Measurements from ENCODE around the gene SEC62. TPM values are rescaled to one million over a fixed set of nuclear protein-coding genes. Genes with fewer than 3 reads are reported as not detected.

Gene SEC62
- total and polyA plus RNA-seq, 9 of the 15 experiments (the other 6 are each of a cell fraction or from before 2014, with no cell fraction given): 34.5 to 152 (median 51.8) TPM

- TF ChIP-seq E2F3 (CRISPR knock-in tag; IDR thresholded peaks at IDR 0.05) (no peak), FOXJ2 (tag; IDR thresholded peaks at IDR 0.05) (no peak), MYBL2 (IDR thresholded peaks at IDR 0.05; ENCODE audit: low read depth) (no peak), MYBL2 (CRISPR knock-in tag; IDR thresholded peaks at IDR 0.05; ENCODE audit: borderline replicate concordance) (no peak), TBP (optimal IDR thresholded peaks at IDR 0.05; ENCODE audit: low read depth, low read length) (no peak), ZNF778 (CRISPR knock-in tag; IDR thresholded peaks at IDR 0.05) (no peak), ZC3H11A (IDR thresholded peaks at IDR 0.05; ENCODE audit: low read depth, low read length) (no peak), ZBTB8A (IDR thresholded peaks at IDR 0.05; ENCODE audit: partially characterized antibody) (no peak), BCOR (IDR thresholded peaks at IDR 0.05) (no peak), DPF2 (IDR thresholded peaks at IDR 0.05) (peak; percentile 80), ZEB2 (IDR thresholded peaks at IDR 0.05) (peak; percentile 90), ELF2 (CRISPR knock-in tag; IDR thresholded peaks at IDR 0.05) (no peak), SMC3 (conservative IDR thresholded peaks at IDR 0.05; ENCODE audit: insufficient read depth, low read depth, low read length) (no peak), CBFA2T3 (IDR thresholded peaks at IDR 0.05) (peak; percentile 79), DIDO1 (tag; IDR thresholded peaks at IDR 0.05; ENCODE audit: low read depth) (no peak), MTA3 (IDR thresholded peaks at IDR 0.05; ENCODE audit: borderline replicate concordance) (no peak; the same call in 1 of the 2 replicates), EZH2 (IDR thresholded peaks at IDR 0.05; ENCODE audit: borderline replicate concordance, low read depth, low read length) (no peak), RFX5 (IDR thresholded peaks at IDR 0.05; ENCODE audit: low read depth, low read length) (no peak), MTA2 (IDR thresholded peaks at IDR 0.05; ENCODE audit: low read depth) (peak; percentile 6; the same call in 1 of the 2 replicates), RFX7 (CRISPR knock-in tag; IDR thresholded peaks at IDR 0.05) (no peak), ZNF408 (CRISPR knock-in tag; IDR thresholded peaks at IDR 0.05; ENCODE audit: low read depth) (no peak)
- TF ChIP-seq, protein P1, sequence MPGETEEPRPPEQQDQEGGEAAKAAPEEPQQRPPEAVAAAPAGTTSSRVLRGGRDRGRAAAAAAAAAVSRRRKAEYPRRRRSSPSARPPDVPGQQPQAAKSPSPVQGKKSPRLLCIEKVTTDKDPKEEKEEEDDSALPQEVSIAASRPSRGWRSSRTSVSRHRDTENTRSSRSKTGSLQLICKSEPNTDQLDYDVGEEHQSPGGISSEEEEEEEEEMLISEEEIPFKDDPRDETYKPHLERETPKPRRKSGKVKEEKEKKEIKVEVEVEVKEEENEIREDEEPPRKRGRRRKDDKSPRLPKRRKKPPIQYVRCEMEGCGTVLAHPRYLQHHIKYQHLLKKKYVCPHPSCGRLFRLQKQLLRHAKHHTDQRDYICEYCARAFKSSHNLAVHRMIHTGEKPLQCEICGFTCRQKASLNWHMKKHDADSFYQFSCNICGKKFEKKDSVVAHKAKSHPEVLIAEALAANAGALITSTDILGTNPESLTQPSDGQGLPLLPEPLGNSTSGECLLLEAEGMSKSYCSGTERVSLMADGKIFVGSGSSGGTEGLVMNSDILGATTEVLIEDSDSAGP (CRISPR knock-in tag; IDR thresholded peaks at IDR 0.05): no peak
- TF ChIP-seq, protein P2, sequence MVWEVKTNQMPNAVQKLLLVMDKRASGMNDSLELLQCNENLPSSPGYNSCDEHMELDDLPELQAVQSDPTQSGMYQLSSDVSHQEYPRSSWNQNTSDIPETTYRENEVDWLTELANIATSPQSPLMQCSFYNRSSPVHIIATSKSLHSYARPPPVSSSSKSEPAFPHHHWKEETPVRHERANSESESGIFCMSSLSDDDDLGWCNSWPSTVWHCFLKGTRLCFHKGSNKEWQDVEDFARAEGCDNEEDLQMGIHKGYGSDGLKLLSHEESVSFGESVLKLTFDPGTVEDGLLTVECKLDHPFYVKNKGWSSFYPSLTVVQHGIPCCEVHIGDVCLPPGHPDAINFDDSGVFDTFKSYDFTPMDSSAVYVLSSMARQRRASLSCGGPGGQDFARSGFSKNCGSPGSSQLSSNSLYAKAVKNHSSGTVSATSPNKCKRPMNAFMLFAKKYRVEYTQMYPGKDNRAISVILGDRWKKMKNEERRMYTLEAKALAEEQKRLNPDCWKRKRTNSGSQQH (CRISPR knock-in tag; IDR thresholded peaks at IDR 0.05): no peak
- TF ChIP-seq, protein P3, sequence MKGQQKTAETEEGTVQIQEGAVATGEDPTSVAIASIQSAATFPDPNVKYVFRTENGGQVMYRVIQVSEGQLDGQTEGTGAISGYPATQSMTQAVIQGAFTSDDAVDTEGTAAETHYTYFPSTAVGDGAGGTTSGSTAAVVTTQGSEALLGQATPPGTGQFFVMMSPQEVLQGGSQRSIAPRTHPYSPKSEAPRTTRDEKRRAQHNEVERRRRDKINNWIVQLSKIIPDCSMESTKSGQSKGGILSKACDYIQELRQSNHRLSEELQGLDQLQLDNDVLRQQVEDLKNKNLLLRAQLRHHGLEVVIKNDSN (CRISPR knock-in tag; IDR thresholded peaks at IDR 0.05): no peak
- TF ChIP-seq, protein P4, sequence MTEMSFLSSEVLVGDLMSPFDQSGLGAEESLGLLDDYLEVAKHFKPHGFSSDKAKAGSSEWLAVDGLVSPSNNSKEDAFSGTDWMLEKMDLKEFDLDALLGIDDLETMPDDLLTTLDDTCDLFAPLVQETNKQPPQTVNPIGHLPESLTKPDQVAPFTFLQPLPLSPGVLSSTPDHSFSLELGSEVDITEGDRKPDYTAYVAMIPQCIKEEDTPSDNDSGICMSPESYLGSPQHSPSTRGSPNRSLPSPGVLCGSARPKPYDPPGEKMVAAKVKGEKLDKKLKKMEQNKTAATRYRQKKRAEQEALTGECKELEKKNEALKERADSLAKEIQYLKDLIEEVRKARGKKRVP (CRISPR knock-in tag; IDR thresholded peaks at IDR 0.05): no peak
- TF ChIP-seq, protein P5, sequence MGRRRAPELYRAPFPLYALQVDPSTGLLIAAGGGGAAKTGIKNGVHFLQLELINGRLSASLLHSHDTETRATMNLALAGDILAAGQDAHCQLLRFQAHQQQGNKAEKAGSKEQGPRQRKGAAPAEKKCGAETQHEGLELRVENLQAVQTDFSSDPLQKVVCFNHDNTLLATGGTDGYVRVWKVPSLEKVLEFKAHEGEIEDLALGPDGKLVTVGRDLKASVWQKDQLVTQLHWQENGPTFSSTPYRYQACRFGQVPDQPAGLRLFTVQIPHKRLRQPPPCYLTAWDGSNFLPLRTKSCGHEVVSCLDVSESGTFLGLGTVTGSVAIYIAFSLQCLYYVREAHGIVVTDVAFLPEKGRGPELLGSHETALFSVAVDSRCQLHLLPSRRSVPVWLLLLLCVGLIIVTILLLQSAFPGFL (CRISPR knock-in tag; IDR thresholded peaks at IDR 0.05): no peak
Observed at GRCh38 chr3:169965562-169966427, 812 bp upstream of the SEC62 start (continued).
